ENCODE data around the gene TCERG1L. TPM values are rescaled to one million over a fixed set of nuclear protein-coding genes. Genes with fewer than 3 reads are reported as not detected.

The TCERG1L gene
- total and polyA plus RNA-seq, 9 of the 15 experiments (the other 6 are each of a cell fraction or from before 2014, with no cell fraction given) = not detected

DNA sequence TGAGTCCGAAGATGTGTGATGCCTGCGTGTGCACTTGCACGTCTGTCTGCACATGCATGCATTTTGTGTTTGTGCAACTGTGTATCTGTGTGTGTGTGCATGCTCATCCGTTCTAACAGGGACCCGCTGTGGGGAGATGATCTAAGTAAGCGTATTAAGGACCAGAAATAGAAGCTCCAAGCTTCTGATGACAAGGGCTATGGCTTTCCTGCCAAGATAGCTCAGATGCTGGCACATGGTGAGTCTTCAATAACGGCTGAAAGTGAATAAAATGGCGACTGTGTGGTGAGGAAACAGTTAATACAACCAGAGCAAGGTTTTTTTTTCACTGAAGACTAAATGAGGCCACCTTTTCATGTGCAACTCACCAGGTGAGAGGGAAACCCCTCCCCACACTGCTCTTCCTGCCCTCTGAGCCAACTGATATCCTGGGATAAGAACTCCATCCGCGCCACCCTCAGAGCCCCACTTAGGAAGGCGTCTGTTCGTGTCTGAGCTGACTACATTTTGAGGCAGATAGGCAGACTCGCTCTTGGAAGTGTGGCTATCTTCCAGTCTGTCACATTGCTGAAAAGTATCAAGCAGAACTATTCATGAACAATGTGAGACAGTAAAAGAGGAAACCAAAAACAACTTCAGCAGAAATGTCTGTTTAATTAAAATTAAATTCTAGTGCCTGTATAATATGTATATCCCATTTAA is 47.4 kb upstream of the TCERG1L start:
- Histone ChIP-seq H3K9ac (ENCODE audit: insufficient read depth in 1 of 2, low read depth in 2 of 2, low read length in 2 of 2) (no peak overlapping the region), H3K9me1 (ENCODE audit: control insufficient read depth, insufficient read depth, low read length) (no peaks in the 10 kb centered on the region), H3K9me3 (replicated peaks; ENCODE audit: control insufficient read depth, insufficient read depth, low read depth, low read length) (no peaks in the 10 kb centered on the region), H4K20me1 (replicated peaks; ENCODE audit: control insufficient read depth, insufficient read depth, low read length) (no peaks in the 10 kb centered on the region), H3K27ac (ENCODE audit: extremely low read depth, low read depth, low read length) (no peak overlapping the region), H3K36me3 (ENCODE audit: control insufficient read depth, insufficient read depth, low read length) (no peaks in the 10 kb centered on the region), H3K27me3 (ENCODE audit: control insufficient read depth in 2 of 2, insufficient read depth in 2 of 2, low read length in 2 of 2) (no peaks in the 10 kb centered on the region), H3K4me1 (replicated peaks in 1 of 2; ENCODE audit: control insufficient read depth in 2 of 2, insufficient read depth in 2 of 2, low read length in 2 of 2) (no peaks in the 10 kb centered on the region; a peak in 1 of 5 replicates), H2AFZ (ENCODE audit: low read depth, low read length) (no peak overlapping the region), H3K4me3 (no peak overlapping the region), H3K4me2 (ENCODE audit: insufficient read depth, low read length) (no peak overlapping the region), H3K79me2 (ENCODE audit: control insufficient read depth, insufficient read depth, low read length) (no peaks in the 10 kb centered on the region)
- no peak for DNase-seq (ENCODE audit: extremely low read depth in 1 of 4, low spot score in 3 of 4)
- TF ChIP-seq CREB1 (IDR thresholded peaks at IDR 0.05) (no peak), CREB1 (CRISPR knock-in tag; IDR thresholded peaks at IDR 0.05) (no peak)
- ATAC-seq = no peak
- CTCF ChIA-PET (ENCODE audit: low intra/inter-chr PET ratio) = no interaction called here
- POLR2A ChIA-PET = no interaction called here
- no peak for FAIRE-seq
- no TSS peak for BruUV-seq (replicated peaks)
- intact Hi-C loops (cut with micrococcal nuclease) (no loop called here), in situ Hi-C loops (cut with MboI) (no loop called here)
- 0% methylated on average over 11 of the region's 13 CpGs for WGBS (ENCODE audit: insufficient coverage, low coverage, missing lambda C conversion rate)

GRCh38 chr10:131356442-131356841 is 44.9 kb upstream of the TCERG1L start:
- Histone ChIP-seq H3K79me2 (ENCODE audit: control insufficient read depth, insufficient read depth, low read length) (no peaks in the 10 kb centered on the region), H3K9ac (ENCODE audit: insufficient read depth in 1 of 2, low read depth in 2 of 2, low read length in 2 of 2) (no peak overlapping the region), H3K4me2 (ENCODE audit: insufficient read depth, low read length) (no peak overlapping the region), H3K4me1 (replicated peaks in 1 of 2; ENCODE audit: control insufficient read depth in 2 of 2, insufficient read depth in 2 of 2, low read length in 2 of 2) (no peaks in the 10 kb centered on the region; a peak in 1 of 5 replicates), H3K4me3 (no peak overlapping the region), H4K20me1 (replicated peaks; ENCODE audit: control insufficient read depth, insufficient read depth, low read length) (no peaks in the 10 kb centered on the region), H3K9me1 (ENCODE audit: control insufficient read depth, insufficient read depth, low read length) (no peaks in the 10 kb centered on the region), H3K36me3 (ENCODE audit: control insufficient read depth, insufficient read depth, low read length) (no peaks in the 10 kb centered on the region), H2AFZ (ENCODE audit: low read depth, low read length) (no peak overlapping the region), H3K9me3 (replicated peaks; ENCODE audit: control insufficient read depth, insufficient read depth, low read depth, low read length) (no peaks in the 10 kb centered on the region), H3K27me3 (ENCODE audit: control insufficient read depth in 2 of 2, insufficient read depth in 2 of 2, low read length in 2 of 2) (no peaks in the 10 kb centered on the region), H3K27ac (ENCODE audit: extremely low read depth, low read depth, low read length) (no peak overlapping the region)
- in situ Hi-C loops (cut with MboI) = no loop called here
- TF ChIP-seq TFAM (CRISPR knock-in tag; conservative IDR thresholded peaks at IDR 0.05) = no peak
- no peak for TF ChIP-seq MBD2 (IDR thresholded peaks at IDR 0.05; ENCODE audit: borderline replicate concordance, low read depth)
- TF ChIP-seq SRSF9 (IDR thresholded peaks at IDR 0.05; ENCODE audit: borderline replicate concordance, low read depth, low read length) = no peak
- peak; percentile 79 for TF ChIP-seq MAFF (IDR thresholded peaks at IDR 0.05; ENCODE audit: low read length)
- peak; percentile 46; the same call in 1 of the 2 replicates for TF ChIP-seq MAFG (tag; conservative IDR thresholded peaks at IDR 0.05)
- peak; percentile 43 for TF ChIP-seq C11orf30 (IDR thresholded peaks at IDR 0.05; ENCODE audit: low read depth)
- peak; percentile 77 for TF ChIP-seq MAFK (IDR thresholded peaks at IDR 0.05; ENCODE audit: low read length)
- TF ChIP-seq ZNF212 (CRISPR knock-in tag; IDR thresholded peaks at IDR 0.05) = no peak
- peak; percentile 66 for TF ChIP-seq ZNF316 (IDR thresholded peaks at IDR 0.05)
- TF ChIP-seq KLF1 (tag; IDR thresholded peaks at IDR 0.05) = no peak
- TF ChIP-seq ZBED1 (IDR thresholded peaks at IDR 0.05) = no peak
- TF ChIP-seq, protein P1, sequence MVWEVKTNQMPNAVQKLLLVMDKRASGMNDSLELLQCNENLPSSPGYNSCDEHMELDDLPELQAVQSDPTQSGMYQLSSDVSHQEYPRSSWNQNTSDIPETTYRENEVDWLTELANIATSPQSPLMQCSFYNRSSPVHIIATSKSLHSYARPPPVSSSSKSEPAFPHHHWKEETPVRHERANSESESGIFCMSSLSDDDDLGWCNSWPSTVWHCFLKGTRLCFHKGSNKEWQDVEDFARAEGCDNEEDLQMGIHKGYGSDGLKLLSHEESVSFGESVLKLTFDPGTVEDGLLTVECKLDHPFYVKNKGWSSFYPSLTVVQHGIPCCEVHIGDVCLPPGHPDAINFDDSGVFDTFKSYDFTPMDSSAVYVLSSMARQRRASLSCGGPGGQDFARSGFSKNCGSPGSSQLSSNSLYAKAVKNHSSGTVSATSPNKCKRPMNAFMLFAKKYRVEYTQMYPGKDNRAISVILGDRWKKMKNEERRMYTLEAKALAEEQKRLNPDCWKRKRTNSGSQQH (CRISPR knock-in tag; IDR thresholded peaks at IDR 0.05) = no peak
- TF ChIP-seq DACH1 (IDR thresholded peaks at IDR 0.05; ENCODE audit: partially characterized antibody) = no peak
- FAIRE-seq = no peak
- no TSS peak for BruUV-seq (replicated peaks)
- ChIA-PET POLR2A (no interaction called here), CTCF (ENCODE audit: low intra/inter-chr PET ratio) (no interaction called here)
- 1% methylated on average over 7 of the region's 7 CpGs for WGBS (ENCODE audit: insufficient coverage, low coverage, missing lambda C conversion rate)
- ATAC-seq = no peak
- DNase-seq (ENCODE audit: extremely low read depth in 1 of 4, low spot score in 3 of 4) = no peak
- intact Hi-C loops (cut with micrococcal nuclease) = no loop called here
